GM06990 (cell line): ENCODE results near the gene NSUN7.
A peak's percentile ranks its signal among the peaks of the same experiment; 100 is the strongest.

ENCODE experiments used
- DNase-seq: peaks from one replicate; pipeline ENCODE4 v3.0.0-alpha.2; 2011; ENCODE audit not compliant: insufficient read length; ENCODE audit errors: extremely low read depth
- H3K27me3 ChIP-seq: replicated peaks from 2 replicates; pipeline ENCODE4 v1.6.0; 2011; ENCODE audit warnings: low read length; ENCODE audit not compliant: control insufficient read depth, insufficient read depth
- H3K36me3 ChIP-seq: 2 replicates; pipeline ENCODE4 v1.5.1; 2011; ENCODE audit warnings: low read length; ENCODE audit not compliant: control insufficient read depth, insufficient read depth
- H3K4me3 ChIP-seq: replicated peaks from 2 replicates; pipeline ENCODE4 v1.5.1; 2011; ENCODE audit warnings: low read depth, mild to moderate bottlenecking, control low read depth, low read length
- TF ChIP-seq, protein P1 (sequence below): IDR thresholded peaks from 2 replicates; pipeline ENCODE4 v1.5.1; 2011; ENCODE audit warnings: low read length, control low read depth, mild to moderate bottlenecking, inconsistent platforms; ENCODE audit not compliant: insufficient read depth, poor library complexity, severe bottlenecking

NSUN7 gene

DNA sequence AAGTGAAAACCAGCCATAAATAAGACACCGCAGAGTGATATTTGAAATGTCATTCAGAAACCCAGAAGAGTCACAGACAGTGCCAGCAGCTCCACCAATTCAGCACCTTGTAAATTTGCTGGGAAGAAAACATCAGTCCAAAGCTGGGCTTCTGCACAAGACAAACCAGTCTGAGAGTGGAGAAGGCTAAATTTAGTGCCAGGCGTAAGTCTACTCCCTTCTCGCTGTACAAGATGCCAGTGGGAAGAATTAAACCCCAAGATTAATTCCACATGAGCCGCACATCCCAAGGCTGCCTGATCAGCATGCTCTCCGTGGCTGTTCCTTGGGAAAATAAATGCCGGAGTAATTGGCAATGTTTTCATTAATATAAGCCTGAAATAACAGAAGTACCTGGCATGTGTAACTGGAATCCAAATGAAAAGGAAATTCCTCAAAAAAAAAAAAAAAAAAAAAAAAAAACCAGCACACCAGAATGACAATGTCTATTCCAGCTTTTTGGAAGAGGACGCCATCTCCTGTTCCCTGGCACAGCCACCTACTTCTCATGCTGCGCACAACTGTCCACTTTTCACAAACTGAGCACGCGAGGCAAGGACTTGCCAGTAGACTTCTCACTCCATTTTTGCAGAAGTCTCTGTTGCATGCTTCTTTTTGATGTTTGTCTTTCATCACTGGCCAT, 95.5 kb downstream of the NSUN7 start:
- no peaks in the 10 kb centered on the region for H3K27me3 ChIP-seq
- no peaks in the 10 kb centered on the region for H3K36me3 ChIP-seq
- no peak for DNase-seq
- H3K4me3 ChIP-seq, result no peak overlapping the region
- TF ChIP-seq, protein P1, sequence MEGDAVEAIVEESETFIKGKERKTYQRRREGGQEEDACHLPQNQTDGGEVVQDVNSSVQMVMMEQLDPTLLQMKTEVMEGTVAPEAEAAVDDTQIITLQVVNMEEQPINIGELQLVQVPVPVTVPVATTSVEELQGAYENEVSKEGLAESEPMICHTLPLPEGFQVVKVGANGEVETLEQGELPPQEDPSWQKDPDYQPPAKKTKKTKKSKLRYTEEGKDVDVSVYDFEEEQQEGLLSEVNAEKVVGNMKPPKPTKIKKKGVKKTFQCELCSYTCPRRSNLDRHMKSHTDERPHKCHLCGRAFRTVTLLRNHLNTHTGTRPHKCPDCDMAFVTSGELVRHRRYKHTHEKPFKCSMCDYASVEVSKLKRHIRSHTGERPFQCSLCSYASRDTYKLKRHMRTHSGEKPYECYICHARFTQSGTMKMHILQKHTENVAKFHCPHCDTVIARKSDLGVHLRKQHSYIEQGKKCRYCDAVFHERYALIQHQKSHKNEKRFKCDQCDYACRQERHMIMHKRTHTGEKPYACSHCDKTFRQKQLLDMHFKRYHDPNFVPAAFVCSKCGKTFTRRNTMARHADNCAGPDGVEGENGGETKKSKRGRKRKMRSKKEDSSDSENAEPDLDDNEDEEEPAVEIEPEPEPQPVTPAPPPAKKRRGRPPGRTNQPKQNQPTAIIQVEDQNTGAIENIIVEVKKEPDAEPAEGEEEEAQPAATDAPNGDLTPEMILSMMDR, result no peak

- DNase-seq, result no peak
- no peaks in the 10 kb centered on the region for H3K36me3 ChIP-seq
- H3K4me3 ChIP-seq, result no peak overlapping the region
- no peaks in the 10 kb centered on the region for H3K27me3 ChIP-seq
- TF ChIP-seq, protein P1, result no peak
Measured at GRCh38 chr4:40846532-40846931, 96.8 kb downstream of the NSUN7 start.

DNA sequence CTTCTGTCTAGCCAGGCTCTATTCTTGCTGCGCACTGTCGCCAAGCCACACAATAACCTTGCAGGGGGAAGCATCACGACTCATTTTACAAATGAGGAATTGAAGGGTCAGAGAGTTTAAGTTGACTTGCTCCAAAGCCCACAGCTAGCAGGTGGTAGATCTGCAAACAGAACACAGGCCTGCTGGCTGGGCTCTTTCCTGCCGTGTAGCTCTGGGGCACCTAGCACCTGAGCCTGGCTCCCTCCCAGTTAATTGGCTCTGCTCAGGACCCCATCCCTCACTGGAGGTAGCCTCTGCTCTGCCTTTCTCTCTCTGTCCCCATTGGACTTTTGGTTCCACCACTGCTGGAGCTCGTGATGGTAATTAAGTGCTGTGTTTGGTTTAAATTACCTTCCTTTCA, 98.5 kb downstream of the NSUN7 start:
- no peak for DNase-seq
- Histone ChIP-seq H3K36me3 (no peaks in the 10 kb centered on the region), H3K4me3 (no peak overlapping the region), H3K27me3 (no peaks in the 10 kb centered on the region)
- TF ChIP-seq, protein P1, result no peak

- Histone ChIP-seq H3K36me3 (no peaks in the 10 kb centered on the region), H3K4me3 (no peak overlapping the region), H3K27me3 (no peaks in the 10 kb centered on the region)
- TF ChIP-seq, protein P1, result no peak
- no peak for DNase-seq
Measured at GRCh38 chr4:40848940-40849339, 99.2 kb downstream of the NSUN7 start.

- Histone ChIP-seq H3K27me3 (no peaks in the 10 kb centered on the region), H3K4me3 (no peak overlapping the region), H3K36me3 (no peaks in the 10 kb centered on the region)
- TF ChIP-seq, protein P1, result no peak
- DNase-seq, result no peak
Measured at GRCh38 chr4:40850496-40850895, 100.7 kb downstream of the NSUN7 start.

DNA sequence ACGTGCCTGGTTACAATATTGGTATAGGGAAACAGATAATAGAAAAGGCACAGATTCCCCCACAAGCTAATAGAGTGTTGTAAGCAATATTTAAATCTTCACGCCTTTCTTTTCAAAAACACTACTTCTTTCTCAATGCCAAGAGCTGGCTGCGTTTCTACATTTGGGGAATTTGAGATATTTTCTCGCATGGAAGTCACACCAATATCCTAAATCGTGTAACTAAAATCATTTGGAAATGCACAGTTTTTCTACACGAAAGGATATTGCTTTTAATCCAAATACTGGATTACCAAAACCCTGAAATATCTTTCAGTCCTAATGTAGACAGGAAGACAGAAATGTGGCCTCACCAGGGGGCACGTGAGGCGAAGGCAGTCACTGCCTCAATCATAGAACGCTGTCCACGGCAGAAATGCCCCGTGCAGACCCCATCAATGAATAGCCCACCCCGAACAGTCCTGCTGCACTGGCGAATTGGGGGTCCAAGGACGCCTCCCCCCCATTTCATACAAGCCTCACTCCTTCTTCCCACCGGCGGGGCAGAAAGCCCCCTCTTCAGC, 106.6 kb downstream of the NSUN7 start:
- no peak for DNase-seq
- Histone ChIP-seq H3K4me3 (peak overlapping the region; percentile 54), H3K27me3 (no peaks in the 10 kb centered on the region), H3K36me3 (no peaks in the 10 kb centered on the region)
- TF ChIP-seq, protein P1, result no peak
